HEK293 (cell line): ENCODE data around the gene RPS21.
A peak's percentile ranks its signal among the peaks of the same experiment; 100 is the strongest.

Experiments used
- GFI1B ChIP-seq: fragments of 450-650 bp; formaldehyde crosslinking; IDR thresholded peaks from 2 replicates; pipeline ENCODE4 v1.5.1; 2016; ENCODE audit warnings: missing biosample characterization, missing genetic modification characterization
- GLI2 ChIP-seq: fragments of 450-650 bp; formaldehyde crosslinking; IDR thresholded peaks from 2 replicates; pipeline ENCODE4; 2017; ENCODE audit warnings: missing biosample characterization, missing genetic modification characterization, low read depth, borderline replicate concordance
- HOXA7 ChIP-seq: sonication (generic); formaldehyde crosslinking; IDR thresholded peaks from 2 replicates; pipeline ENCODE4 v1.8.1; 2022; ENCODE audit warnings: missing genetic modification reagents, borderline replicate concordance
- OSR2 ChIP-seq: fragments of 450-650 bp; formaldehyde crosslinking; IDR thresholded peaks from 2 replicates; pipeline ENCODE4 v1.5.1; 2016; ENCODE audit warnings: missing biosample characterization, missing genetic modification characterization
- OVOL3 ChIP-seq: fragments of 450-650 bp; formaldehyde crosslinking; IDR thresholded peaks from 2 replicates; pipeline ENCODE4 v1.5.1; 2016; ENCODE audit warnings: missing biosample characterization, missing genetic modification characterization
- PATZ1 ChIP-seq: fragments of 450-650 bp; formaldehyde crosslinking; IDR thresholded peaks from 2 replicates; pipeline ENCODE4 v1.5.1; 2016; ENCODE audit warnings: missing biosample characterization, missing genetic modification characterization
- SCRT2 ChIP-seq: fragments of 450-650 bp; formaldehyde crosslinking; IDR thresholded peaks from 2 replicates; pipeline ENCODE4 v1.5.1; 2016; ENCODE audit warnings: missing biosample characterization, missing genetic modification characterization
- WT1 ChIP-seq: fragments of 450-650 bp; formaldehyde crosslinking; IDR thresholded peaks from 2 replicates; pipeline ENCODE4 v1.5.1; 2016; ENCODE audit warnings: missing biosample characterization, missing genetic modification characterization
- ZBTB1 ChIP-seq: fragments of 450-650 bp; formaldehyde crosslinking; IDR thresholded peaks from 2 replicates; pipeline ENCODE4 v1.5.1; 2016; ENCODE audit warnings: missing biosample characterization, missing genetic modification characterization
- ZFHX2 ChIP-seq: fragments of 450-650 bp; formaldehyde crosslinking; conservative IDR thresholded peaks from 2 replicates; pipeline ENCODE4 v1.5.1; 2016; ENCODE audit warnings: missing biosample characterization, missing genetic modification characterization
- ZFP3 ChIP-seq: fragments of 450-650 bp; formaldehyde crosslinking; IDR thresholded peaks from 2 replicates; pipeline ENCODE4 v1.5.1; 2016; ENCODE audit warnings: low read depth, missing biosample characterization, missing genetic modification characterization
- ZFP37 ChIP-seq: fragments of 450-650 bp; formaldehyde crosslinking; IDR thresholded peaks from 2 replicates; pipeline ENCODE4 v1.5.1; 2016; ENCODE audit warnings: missing biosample characterization, missing genetic modification characterization
- ZNF174 ChIP-seq: fragments of 450-650 bp; formaldehyde crosslinking; IDR thresholded peaks from 2 replicates; pipeline ENCODE4 v1.5.0; 2017; ENCODE audit warnings: missing biosample characterization, mild to moderate bottlenecking, missing genetic modification characterization
- ZNF341 ChIP-seq: fragments of 450-650 bp; formaldehyde crosslinking; IDR thresholded peaks from 2 replicates; pipeline ENCODE4; 2016; ENCODE audit warnings: low read depth, missing biosample characterization, missing genetic modification characterization
- ZNF362 ChIP-seq: fragments of 450-650 bp; formaldehyde crosslinking; IDR thresholded peaks from 2 replicates; pipeline ENCODE4 v1.5.1; 2016; ENCODE audit warnings: missing biosample characterization, missing genetic modification characterization
- ZNF433 ChIP-seq: fragments of 450-650 bp; formaldehyde crosslinking; IDR thresholded peaks from 2 replicates; pipeline ENCODE4 v1.5.1; 2016; ENCODE audit warnings: missing biosample characterization, missing genetic modification characterization, low read depth
- ZNF510 ChIP-seq: fragments of 450-650 bp; formaldehyde crosslinking; IDR thresholded peaks from 2 replicates; pipeline ENCODE4 v1.5.1; 2018; ENCODE audit warnings: mild to moderate bottlenecking, missing genetic modification characterization, missing biosample characterization; ENCODE audit not compliant: insufficient replicate concordance
- ZNF560 ChIP-seq: fragments of 450-650 bp; formaldehyde crosslinking; IDR thresholded peaks from 2 replicates; pipeline ENCODE4 v1.5.1; 2017; ENCODE audit warnings: missing biosample characterization, missing genetic modification characterization, borderline replicate concordance
- ZNF610 ChIP-seq: fragments of 450-650 bp; formaldehyde crosslinking; IDR thresholded peaks from 2 replicates; pipeline ENCODE4 v1.5.1; 2016; ENCODE audit warnings: missing biosample characterization, missing genetic modification characterization, borderline replicate concordance
- ZNF645 ChIP-seq: fragments of 450-650 bp; formaldehyde crosslinking; IDR thresholded peaks from 2 replicates; pipeline ENCODE4; 2016; ENCODE audit warnings: missing biosample characterization, missing genetic modification characterization
- ZNF692 ChIP-seq: fragments of 450-650 bp; formaldehyde crosslinking; IDR thresholded peaks from 2 replicates; pipeline ENCODE4 v1.5.1; 2016; ENCODE audit warnings: missing biosample characterization, missing genetic modification characterization
- ZNF791 ChIP-seq: fragments of 450-650 bp; formaldehyde crosslinking; IDR thresholded peaks from 2 replicates; pipeline ENCODE4 v1.5.1; 2016; ENCODE audit warnings: missing biosample characterization, missing genetic modification characterization
- TF ChIP-seq, protein P1 (sequence below): fragments of 450-650 bp; formaldehyde crosslinking; IDR thresholded peaks from 2 replicates; pipeline ENCODE4 v1.5.1; 2017; ENCODE audit warnings: missing biosample characterization, missing genetic modification characterization
- TF ChIP-seq, protein P2 (sequence below): IDR thresholded peaks from 2 replicates; pipeline ENCODE4 v1.6.1; 2011; ENCODE audit warnings: mild to moderate bottlenecking, low read depth, low read length, borderline replicate concordance
- TF ChIP-seq, protein P3 (sequence below): fragments of 450-650 bp; formaldehyde crosslinking; IDR thresholded peaks from 2 replicates; pipeline ENCODE4 v1.5.1; 2016; ENCODE audit warnings: missing biosample characterization, missing genetic modification characterization
- TF ChIP-seq, protein P4 (sequence below): fragments of 450-650 bp; formaldehyde crosslinking; IDR thresholded peaks from 2 replicates; pipeline ENCODE4 v1.5.1; 2016; ENCODE audit warnings: missing biosample characterization, missing genetic modification characterization

RPS21 gene

DNA sequence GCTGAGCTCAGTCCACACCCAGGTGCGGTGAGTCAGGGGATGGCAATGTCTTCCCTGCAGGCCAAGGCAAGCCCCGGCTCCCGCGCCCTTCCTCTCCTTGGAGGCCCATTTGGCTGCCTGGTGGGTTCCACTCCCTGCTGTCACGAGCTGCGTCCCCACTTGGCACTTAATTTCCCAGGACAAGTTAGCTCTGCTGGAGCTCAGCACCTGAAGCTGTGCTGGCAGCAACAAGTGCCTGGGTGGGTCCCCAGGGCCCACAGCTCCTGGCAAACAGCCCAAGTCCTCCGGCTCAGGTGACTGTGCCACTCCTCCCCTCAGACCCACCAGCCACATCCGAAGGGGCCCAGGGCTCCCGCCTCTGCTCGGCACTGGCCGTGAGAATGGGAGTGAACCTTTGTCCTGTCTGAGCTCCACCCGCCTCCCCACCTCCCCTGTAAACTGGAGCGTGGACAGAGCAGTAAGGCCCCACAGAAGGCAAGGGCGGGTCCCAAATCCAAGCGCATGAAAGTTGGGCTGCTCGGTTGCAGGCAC lies 36.7 kb upstream of the RPS21 start (continued):
- TF ChIP-seq, protein P1, sequence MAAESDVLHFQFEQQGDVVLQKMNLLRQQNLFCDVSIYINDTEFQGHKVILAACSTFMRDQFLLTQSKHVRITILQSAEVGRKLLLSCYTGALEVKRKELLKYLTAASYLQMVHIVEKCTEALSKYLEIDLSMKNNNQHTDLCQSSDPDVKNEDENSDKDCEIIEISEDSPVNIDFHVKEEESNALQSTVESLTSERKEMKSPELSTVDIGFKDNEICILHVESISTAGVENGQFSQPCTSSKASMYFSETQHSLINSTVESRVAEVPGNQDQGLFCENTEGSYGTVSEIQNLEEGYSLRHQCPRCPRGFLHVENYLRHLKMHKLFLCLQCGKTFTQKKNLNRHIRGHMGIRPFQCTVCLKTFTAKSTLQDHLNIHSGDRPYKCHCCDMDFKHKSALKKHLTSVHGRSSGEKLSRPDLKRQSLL (tag by site-specific recombination) = no peak
- TF ChIP-seq ZNF362 (tag by site-specific recombination) (no peak), ZFP3 (no peak), ZNF645 (tag by site-specific recombination) (no peak), ZNF791 (no peak), PATZ1 (no peak), WT1 (peak; percentile 62), ZNF610 (tag by site-specific recombination) (no peak), ZNF433 (tag by site-specific recombination) (no peak), ZFHX2 (tag by site-specific recombination) (peak; percentile 47), SCRT2 (tag by site-specific recombination) (peak; percentile 99), OSR2 (tag by site-specific recombination) (peak; percentile 38; the same call in 1 of the 2 replicates), GFI1B (tag by site-specific recombination) (no peak), ZNF341 (peak; percentile 29), ZNF560 (tag by site-specific recombination) (no peak), ZNF510 (tag by site-specific recombination) (no peak), ZNF692 (tag by site-specific recombination) (peak; percentile 82), OVOL3 (tag by site-specific recombination) (no peak), ZBTB1 (tag by site-specific recombination) (no peak), ZNF174 (tag by site-specific recombination) (no peak), HOXA7 (CRISPR knock-in tag) (no peak), GLI2 (tag by site-specific recombination) (no peak), ZFP37 (tag by site-specific recombination) (no peak)
- TF ChIP-seq, protein P2, sequence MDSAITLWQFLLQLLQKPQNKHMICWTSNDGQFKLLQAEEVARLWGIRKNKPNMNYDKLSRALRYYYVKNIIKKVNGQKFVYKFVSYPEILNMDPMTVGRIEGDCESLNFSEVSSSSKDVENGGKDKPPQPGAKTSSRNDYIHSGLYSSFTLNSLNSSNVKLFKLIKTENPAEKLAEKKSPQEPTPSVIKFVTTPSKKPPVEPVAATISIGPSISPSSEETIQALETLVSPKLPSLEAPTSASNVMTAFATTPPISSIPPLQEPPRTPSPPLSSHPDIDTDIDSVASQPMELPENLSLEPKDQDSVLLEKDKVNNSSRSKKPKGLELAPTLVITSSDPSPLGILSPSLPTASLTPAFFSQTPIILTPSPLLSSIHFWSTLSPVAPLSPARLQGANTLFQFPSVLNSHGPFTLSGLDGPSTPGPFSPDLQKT = no peak
- TF ChIP-seq, protein P3, sequence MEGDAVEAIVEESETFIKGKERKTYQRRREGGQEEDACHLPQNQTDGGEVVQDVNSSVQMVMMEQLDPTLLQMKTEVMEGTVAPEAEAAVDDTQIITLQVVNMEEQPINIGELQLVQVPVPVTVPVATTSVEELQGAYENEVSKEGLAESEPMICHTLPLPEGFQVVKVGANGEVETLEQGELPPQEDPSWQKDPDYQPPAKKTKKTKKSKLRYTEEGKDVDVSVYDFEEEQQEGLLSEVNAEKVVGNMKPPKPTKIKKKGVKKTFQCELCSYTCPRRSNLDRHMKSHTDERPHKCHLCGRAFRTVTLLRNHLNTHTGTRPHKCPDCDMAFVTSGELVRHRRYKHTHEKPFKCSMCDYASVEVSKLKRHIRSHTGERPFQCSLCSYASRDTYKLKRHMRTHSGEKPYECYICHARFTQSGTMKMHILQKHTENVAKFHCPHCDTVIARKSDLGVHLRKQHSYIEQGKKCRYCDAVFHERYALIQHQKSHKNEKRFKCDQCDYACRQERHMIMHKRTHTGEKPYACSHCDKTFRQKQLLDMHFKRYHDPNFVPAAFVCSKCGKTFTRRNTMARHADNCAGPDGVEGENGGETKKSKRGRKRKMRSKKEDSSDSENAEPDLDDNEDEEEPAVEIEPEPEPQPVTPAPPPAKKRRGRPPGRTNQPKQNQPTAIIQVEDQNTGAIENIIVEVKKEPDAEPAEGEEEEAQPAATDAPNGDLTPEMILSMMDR (tag by site-specific recombination) = no peak
- TF ChIP-seq, protein P4, sequence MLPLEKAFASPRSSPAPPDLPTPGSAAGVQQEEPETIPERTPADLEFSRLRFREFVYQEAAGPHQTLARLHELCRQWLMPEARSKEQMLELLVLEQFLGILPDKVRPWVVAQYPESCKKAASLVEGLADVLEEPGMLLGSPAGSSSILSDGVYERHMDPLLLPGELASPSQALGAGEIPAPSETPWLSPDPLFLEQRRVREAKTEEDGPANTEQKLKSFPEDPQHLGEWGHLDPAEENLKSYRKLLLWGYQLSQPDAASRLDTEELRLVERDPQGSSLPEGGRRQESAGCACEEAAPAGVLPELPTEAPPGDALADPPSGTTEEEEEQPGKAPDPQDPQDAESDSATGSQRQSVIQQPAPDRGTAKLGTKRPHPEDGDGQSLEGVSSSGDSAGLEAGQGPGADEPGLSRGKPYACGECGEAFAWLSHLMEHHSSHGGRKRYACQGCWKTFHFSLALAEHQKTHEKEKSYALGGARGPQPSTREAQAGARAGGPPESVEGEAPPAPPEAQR = no peak
